Mesenchymal stem cell (in vitro differentiated cells and primary cell): Measurements from ENCODE around the gene SLC12A7.

ENCODE experiments used
- DNase-seq: peaks from one replicate; pipeline ENCODE4 v3.0.0-alpha.2; 2013
- H2AFZ ChIP-seq: one replicate; pipeline ENCODE4 v1.6.1; 2013; ENCODE audit warnings: low read depth, mild to moderate bottlenecking, control low read depth, inconsistent platforms, low read length, moderate library complexity
- H2AK5ac ChIP-seq: 2 replicates; pipeline ENCODE4 v1.6.1; 2013; ENCODE audit warnings: low read length, moderate library complexity, mild to moderate bottlenecking, inconsistent platforms; ENCODE audit not compliant: severe bottlenecking
- H2BK120ac ChIP-seq: one replicate; pipeline ENCODE4 v1.6.1; 2013; ENCODE audit warnings: low read depth, mild to moderate bottlenecking, inconsistent platforms, low read length, moderate library complexity
- H2BK12ac ChIP-seq, 2 experiments: one replicate each; pipeline ENCODE4 v1.6.1; 2013; ENCODE audit warnings: inconsistent platforms in 2 of 2, low read length in 2 of 2, mild to moderate bottlenecking in 2 of 2, moderate library complexity in 2 of 2, control low read depth in 1 of 2
- H2BK15ac ChIP-seq: one replicate; pipeline ENCODE4 v1.6.1; 2013; ENCODE audit warnings: mild to moderate bottlenecking, low read depth, inconsistent platforms; ENCODE audit not compliant: poor library complexity, severe bottlenecking
- H2BK5ac ChIP-seq: 2 replicates; pipeline ENCODE4 v1.6.1; 2013; ENCODE audit warnings: low read depth, mild to moderate bottlenecking, low read length, control low read depth, inconsistent platforms; ENCODE audit not compliant: poor library complexity, severe bottlenecking
- H3K14ac ChIP-seq, 2 experiments: one replicate each; pipeline ENCODE4 v1.6.1; 2013; ENCODE audit warnings: inconsistent platforms in 2 of 2, low read length in 2 of 2, control low read depth in 1 of 2, mild to moderate bottlenecking in 1 of 2, moderate library complexity in 1 of 2
- H3K18ac ChIP-seq, 2 experiments: one replicate each; pipeline ENCODE4 v1.6.1; 2013; ENCODE audit warnings: inconsistent platforms in 2 of 2, low read length in 2 of 2, control low read depth in 1 of 2, low read depth in 1 of 2, mild to moderate bottlenecking in 1 of 2
- H3K23ac ChIP-seq, 2 experiments: one replicate each; pipeline ENCODE4 v1.6.1; 2013; ENCODE audit warnings: inconsistent platforms in 2 of 2, low read length in 2 of 2, mild to moderate bottlenecking in 2 of 2, moderate library complexity in 2 of 2, control low read depth in 1 of 2
- H3K27ac ChIP-seq: 2 replicates; pipeline ENCODE4 v1.5.1; 2013; ENCODE audit warnings: mild to moderate bottlenecking, moderate library complexity, low read length, control low read depth, inconsistent platforms; ENCODE audit not compliant: poor library complexity, severe bottlenecking
- H3K27me3 ChIP-seq, 2 experiments: 2 replicates each; pipeline versions ENCODE4 v1.6.1 to v1.7.0; 2013; ENCODE audit warnings: low read length in 2 of 2, mild to moderate bottlenecking in 2 of 2, moderate library complexity in 2 of 2, control low read depth in 1 of 2, inconsistent platforms in 1 of 2; ENCODE audit not compliant: control insufficient read depth in 1 of 2, insufficient read depth in 1 of 2
- H3K36me3 ChIP-seq, 2 experiments: 2 replicates each; pipeline versions ENCODE4 v1.6.1 to v1.7.0; 2013; ENCODE audit warnings: low read length in 2 of 2, control low read depth in 1 of 2, inconsistent platforms in 1 of 2, low read depth in 1 of 2, mild to moderate bottlenecking in 1 of 2; ENCODE audit not compliant: insufficient read depth in 2 of 2, control insufficient read depth in 1 of 2
- H3K4ac ChIP-seq, 2 experiments: one replicate each; pipeline ENCODE4 v1.6.1; 2013; ENCODE audit warnings: inconsistent platforms in 2 of 2, low read length in 2 of 2, mild to moderate bottlenecking in 2 of 2, moderate library complexity in 2 of 2, control low read depth in 1 of 2, low read depth in 1 of 2
- H3K4me1 ChIP-seq: 2 replicates; pipeline ENCODE4 v1.6.1; 2013; ENCODE audit warnings: low read depth, low read length, control low read depth; ENCODE audit not compliant: control insufficient read depth, insufficient read depth
- H3K4me2 ChIP-seq: 2 replicates; pipeline ENCODE4 v1.6.1; 2013; ENCODE audit warnings: low read length, mild to moderate bottlenecking, inconsistent platforms; ENCODE audit not compliant: poor library complexity, severe bottlenecking
- H3K4me3 ChIP-seq, 2 experiments: 2 replicates each; pipeline versions ENCODE4 v1.5.1 to v1.7.0; 2013; ENCODE audit warnings: low read length in 2 of 2, mild to moderate bottlenecking in 2 of 2, control low read depth in 1 of 2, low read depth in 1 of 2; ENCODE audit not compliant: insufficient read depth in 1 of 2
- H3K79me1 ChIP-seq: replicated peaks from 2 replicates; pipeline ENCODE4 v1.6.1; 2013; ENCODE audit warnings: mild to moderate bottlenecking, control low read depth, low read length, inconsistent platforms; ENCODE audit not compliant: poor library complexity, severe bottlenecking
- H3K9ac ChIP-seq: 2 replicates; pipeline ENCODE4 v1.7.0; 2013; ENCODE audit warnings: mild to moderate bottlenecking, low read length, moderate library complexity
- H3K9me3 ChIP-seq: 2 replicates; pipeline ENCODE4 v1.7.0; 2013; ENCODE audit warnings: mild to moderate bottlenecking, low read length; ENCODE audit not compliant: control insufficient read depth
- H4K8ac ChIP-seq: one replicate; pipeline ENCODE4 v1.6.1; 2013; ENCODE audit warnings: inconsistent platforms, mild to moderate bottlenecking, low read length, moderate library complexity
- H4K91ac ChIP-seq: one replicate; pipeline ENCODE4 v1.6.1; 2013; ENCODE audit warnings: mild to moderate bottlenecking, low read length, inconsistent platforms
- WGBS: methylation state at CpG from one replicate; pipeline ENCODE4 v1.1.7; 2013; ENCODE audit warnings: mixed read lengths; 5-methylcytosine and 5-hydroxymethylcytosine counted together

The SLC12A7 gene

GRCh38 chr5:1021136-1021968 is 90.5 kb downstream of the SLC12A7 start:
- H3K14ac ChIP-seq = no peak overlapping the region
- H3K27me3 ChIP-seq = peaks cover 14 to 22% of the 10 kb centered on the region in 2 experiments
- no peak overlapping the region for H4K8ac ChIP-seq
- H3K4me2 ChIP-seq = no peak overlapping the region
- H2AFZ ChIP-seq = no peak overlapping the region
- H2AK5ac ChIP-seq = no peak overlapping the region
- H3K18ac ChIP-seq = no peak overlapping the region
- no peak overlapping the region for H4K91ac ChIP-seq
- no peak overlapping the region for H3K23ac ChIP-seq
- no peak overlapping the region for H3K27ac ChIP-seq
- H2BK5ac ChIP-seq = no peak overlapping the region
- H3K4me3 ChIP-seq = no peak overlapping the region
- H3K4ac ChIP-seq = no peak overlapping the region
- 52% methylated on average over 20 of the region's 29 CpGs for WGBS
- H2BK15ac ChIP-seq = peak overlapping the region; percentile 52
- no peak overlapping the region for H2BK120ac ChIP-seq
- H3K79me1 ChIP-seq = no peaks in the 10 kb centered on the region
- H3K36me3 ChIP-seq = no peaks in the 10 kb centered on the region
- DNase-seq = no peak
- H3K9ac ChIP-seq = no peak overlapping the region
- no peaks in the 10 kb centered on the region for H3K4me1 ChIP-seq
- H2BK12ac ChIP-seq = no peak overlapping the region
- H3K9me3 ChIP-seq = no peaks in the 10 kb centered on the region

- Histone ChIP-seq H3K4me2 (no peak overlapping the region), H3K18ac (no peak overlapping the region), H3K79me1 (no peaks in the 10 kb centered on the region), H3K9me3 (no peaks in the 10 kb centered on the region), H3K36me3 (no peaks in the 10 kb centered on the region), H3K4ac (no peak overlapping the region), H2BK5ac (no peak overlapping the region), H3K4me1 (no peaks in the 10 kb centered on the region), H3K9ac (no peak overlapping the region), H3K23ac (no peak overlapping the region), H2BK120ac (no peak overlapping the region), H2BK15ac (no peak overlapping the region), H3K4me3 (no peak overlapping the region), H3K27ac (no peak overlapping the region), H2AFZ (no peak overlapping the region), H2BK12ac (no peak overlapping the region), H4K91ac (no peak overlapping the region), H2AK5ac (no peak overlapping the region), H3K27me3 (peaks cover 22 to 30% of the 10 kb centered on the region in 2 experiments), H4K8ac (no peak overlapping the region), H3K14ac (no peak overlapping the region)
- no peak for DNase-seq
- WGBS = 89% methylated on average over 15 of the region's 16 CpGs
Measured at GRCh38 chr5:1020452-1020961, 91.4 kb downstream of the SLC12A7 start.

DNA sequence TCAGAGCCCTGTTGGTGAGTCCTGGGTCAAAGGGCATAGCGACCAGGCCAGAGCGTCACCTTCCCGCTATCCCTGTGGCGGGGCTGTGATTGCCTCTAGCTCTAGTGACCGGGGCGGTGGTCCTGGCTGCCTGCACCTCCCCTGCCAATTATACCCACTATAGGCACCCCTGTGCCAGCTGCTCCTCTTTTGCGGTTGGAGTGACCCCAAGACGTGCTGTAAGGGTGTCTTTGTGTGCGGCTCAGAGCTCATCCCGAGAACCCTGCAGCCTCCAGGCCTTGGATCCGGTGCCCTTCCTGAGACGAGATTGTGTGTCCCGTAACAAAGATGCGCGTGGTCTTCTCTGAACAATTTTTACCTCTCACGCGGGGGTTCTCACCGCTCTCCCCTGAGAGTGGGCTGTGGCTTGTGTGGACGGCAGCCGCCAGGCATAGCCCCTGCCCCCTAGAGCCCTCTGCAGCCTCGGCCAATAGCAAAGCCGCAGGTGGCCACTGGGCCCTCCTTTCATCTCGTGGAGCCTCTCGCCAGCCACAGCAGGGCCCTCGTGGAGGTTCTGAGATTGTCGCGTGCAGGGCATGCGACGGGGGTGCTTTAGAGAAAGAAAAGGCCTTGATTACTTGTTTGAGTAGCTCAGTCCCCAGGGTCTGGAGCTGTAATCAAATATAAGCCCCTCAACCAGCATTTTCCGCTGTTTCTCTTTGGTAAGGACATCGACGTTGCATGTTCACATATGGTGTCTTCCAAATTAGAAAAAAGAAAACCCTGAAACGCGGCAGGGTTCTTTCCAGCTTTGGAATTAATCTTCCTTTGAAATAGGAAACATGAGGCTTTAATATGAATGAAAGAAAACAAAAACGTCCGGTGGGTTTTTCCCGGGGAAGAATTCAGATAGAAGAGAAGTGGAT is 92.6 kb downstream of the SLC12A7 start:
- no peaks in the 10 kb centered on the region for H3K79me1 ChIP-seq
- H3K4ac ChIP-seq = no peak overlapping the region
- H2AK5ac ChIP-seq = no peak overlapping the region
- H2BK12ac ChIP-seq = no peak overlapping the region
- H3K14ac ChIP-seq = no peak overlapping the region
- H3K9ac ChIP-seq = no peak overlapping the region
- no peak overlapping the region for H3K18ac ChIP-seq
- no peak for DNase-seq
- no peaks in the 10 kb centered on the region for H3K4me1 ChIP-seq
- no peak overlapping the region for H3K23ac ChIP-seq
- H3K4me3 ChIP-seq = no peak overlapping the region
- no peak overlapping the region for H2BK15ac ChIP-seq
- H3K27me3 ChIP-seq = peaks cover 28 to 39% of the 10 kb centered on the region in 2 experiments
- no peak overlapping the region for H4K8ac ChIP-seq
- peak overlapping the region; percentile 39 for H4K91ac ChIP-seq
- no peaks in the 10 kb centered on the region for H3K9me3 ChIP-seq
- no peak overlapping the region for H2BK5ac ChIP-seq
- H3K27ac ChIP-seq = no peak overlapping the region
- 84% methylated on average over 37 of the region's 37 CpGs for WGBS
- no peak overlapping the region for H2BK120ac ChIP-seq
- H3K4me2 ChIP-seq = no peak overlapping the region
- no peak overlapping the region for H2AFZ ChIP-seq
- H3K36me3 ChIP-seq = no peaks in the 10 kb centered on the region

DNA sequence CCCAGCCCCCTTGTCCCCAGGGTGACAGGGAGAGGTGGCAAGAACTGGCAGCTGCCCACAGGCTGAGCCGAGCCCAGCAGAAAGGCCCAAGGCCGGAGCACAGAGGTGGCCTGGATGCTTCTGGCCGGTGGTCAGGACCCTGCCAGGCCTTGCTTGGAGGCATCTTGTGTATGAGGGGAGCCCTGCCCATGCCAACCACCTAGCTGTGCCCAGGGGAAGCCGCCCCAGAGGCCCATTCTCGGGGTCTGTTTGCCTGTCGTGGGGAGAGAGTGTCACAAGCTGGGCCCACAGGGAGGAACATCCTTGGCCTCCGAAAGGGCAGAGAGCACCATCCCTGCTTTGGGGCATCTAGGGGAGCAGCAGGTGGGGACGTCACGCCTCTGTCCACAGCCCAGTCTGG is 93.3 kb downstream of the SLC12A7 start:
- Histone ChIP-seq H4K91ac (no peak overlapping the region), H3K27me3 (peaks cover 28 to 45% of the 10 kb centered on the region in 2 experiments), H3K18ac (no peak overlapping the region), H3K4ac (no peak overlapping the region), H3K4me3 (no peak overlapping the region), H4K8ac (no peak overlapping the region), H3K23ac (no peak overlapping the region), H2BK12ac (no peak overlapping the region), H2AFZ (no peak overlapping the region), H2AK5ac (no peak overlapping the region), H3K9me3 (no peaks in the 10 kb centered on the region), H2BK120ac (no peak overlapping the region), H2BK5ac (no peak overlapping the region), H3K4me2 (no peak overlapping the region), H3K9ac (no peak overlapping the region), H2BK15ac (no peak overlapping the region), H3K14ac (no peak overlapping the region), H3K4me1 (no peaks in the 10 kb centered on the region), H3K79me1 (no peaks in the 10 kb centered on the region), H3K27ac (no peak overlapping the region), H3K36me3 (no peaks in the 10 kb centered on the region)
- DNase-seq = no peak
- WGBS = 91% methylated on average over 9 of the region's 9 CpGs
